H9 (cell line): Measurements from ENCODE around the gene SDR42E1. TPM values are rescaled to one million over a fixed set of nuclear protein-coding genes. Genes with fewer than 3 reads are reported as not detected.

Experiments used
- DNase-seq: peaks from one replicate; pipeline ENCODE4 v3.0.0-alpha.2; 2017
- H2AFZ ChIP-seq: one replicate; pipeline ENCODE4 v1.6.1; 2013; ENCODE audit warnings: mild to moderate bottlenecking, low read length, control low read depth, moderate library complexity
- H2AK5ac ChIP-seq: 2 replicates; pipeline ENCODE4 v1.6.1; 2013; ENCODE audit warnings: low read length, control low read depth, mixed read lengths; ENCODE audit not compliant: insufficient read length
- H2BK120ac ChIP-seq: one replicate; pipeline ENCODE4 v1.6.1; 2013; ENCODE audit warnings: low read depth, mild to moderate bottlenecking, low read length, control low read depth, inconsistent platforms; ENCODE audit not compliant: poor library complexity, severe bottlenecking
- H2BK12ac ChIP-seq: 2 replicates; pipeline ENCODE4 v1.6.1; 2013; ENCODE audit warnings: low read length, control low read depth, mixed read lengths, low read depth; ENCODE audit not compliant: insufficient read length
- H2BK15ac ChIP-seq: 2 replicates; pipeline ENCODE4 v1.6.1; 2013; ENCODE audit warnings: low read depth, low read length, control low read depth
- H2BK20ac ChIP-seq: one replicate; pipeline ENCODE4 v1.6.1; 2013; ENCODE audit warnings: low read depth, mild to moderate bottlenecking, low read length, control low read depth, inconsistent platforms; ENCODE audit not compliant: poor library complexity, severe bottlenecking
- H2BK5ac ChIP-seq: 2 replicates; pipeline ENCODE4 v1.6.1; 2013; ENCODE audit warnings: low read length, control low read depth, mixed read lengths; ENCODE audit not compliant: insufficient read length
- H3K14ac ChIP-seq: 2 replicates; pipeline ENCODE4 v1.6.1; 2013; ENCODE audit warnings: low read length, control low read depth; ENCODE audit not compliant: insufficient read depth
- H3K18ac ChIP-seq: 2 replicates; pipeline ENCODE4 v1.6.1; 2013; ENCODE audit warnings: low read depth, mild to moderate bottlenecking, mixed read lengths, low read length, control low read depth; ENCODE audit not compliant: insufficient read length
- H3K23ac ChIP-seq: 2 replicates; pipeline ENCODE4 v1.6.1; 2013; ENCODE audit warnings: low read length, control low read depth, mixed read lengths, low read depth; ENCODE audit not compliant: insufficient read length
- H3K23me2 ChIP-seq: 2 replicates; pipeline ENCODE4 v1.6.1; 2013; ENCODE audit warnings: low read depth, mild to moderate bottlenecking, mixed read lengths, low read length, control low read depth; ENCODE audit not compliant: insufficient read length, poor library complexity, severe bottlenecking
- H3K27ac ChIP-seq: 2 replicates; pipeline ENCODE4 v1.5.1; 2013; ENCODE audit warnings: low read length, control low read depth, mixed read lengths, low read depth; ENCODE audit not compliant: insufficient read length
- H3K27me3 ChIP-seq: 2 replicates; pipeline ENCODE4 v1.6.1; 2013; ENCODE audit warnings: low read length, control low read depth, inconsistent platforms; ENCODE audit not compliant: insufficient read depth
- H3K4ac ChIP-seq: 2 replicates; pipeline ENCODE4 v1.6.1; 2013; ENCODE audit warnings: low read depth, mild to moderate bottlenecking, control low read depth, inconsistent platforms, low read length, moderate library complexity
- H3K4me1 ChIP-seq: 2 replicates; pipeline ENCODE4 v1.6.1; 2013; ENCODE audit warnings: low read length, control low read depth, inconsistent platforms; ENCODE audit not compliant: insufficient read depth
- H3K4me2 ChIP-seq: 2 replicates; pipeline ENCODE4 v1.6.1; 2013; ENCODE audit warnings: low read length, control low read depth, mixed read lengths; ENCODE audit not compliant: insufficient read length, insufficient read depth
- H3K56ac ChIP-seq: 2 replicates; pipeline ENCODE4 v1.6.1; 2013; ENCODE audit warnings: low read depth, mild to moderate bottlenecking, mixed read lengths, low read length, control low read depth; ENCODE audit not compliant: insufficient read length
- H3K79me1 ChIP-seq: 2 replicates; pipeline ENCODE4 v1.6.1; 2013; ENCODE audit warnings: low read depth, mild to moderate bottlenecking, moderate library complexity, low read length, control low read depth, inconsistent platforms; ENCODE audit not compliant: insufficient read depth, poor library complexity, severe bottlenecking
- H3K79me2 ChIP-seq: 2 replicates; pipeline ENCODE4 v1.6.1; 2013; ENCODE audit warnings: low read length, control low read depth, inconsistent platforms; ENCODE audit not compliant: insufficient read depth
- H3K9ac ChIP-seq: 2 replicates; pipeline ENCODE4 v1.6.1; 2013; ENCODE audit warnings: low read length, control low read depth, mixed read lengths; ENCODE audit not compliant: insufficient read length; ENCODE audit errors: extremely low read depth
- H3K9me3 ChIP-seq: one replicate; pipeline ENCODE4 v1.6.1; 2013; ENCODE audit warnings: low read depth, low read length, inconsistent platforms; ENCODE audit not compliant: control insufficient read depth
- H3T11ph ChIP-seq: one replicate; pipeline ENCODE4 v1.6.1; 2013; ENCODE audit warnings: mild to moderate bottlenecking, low read length, control low read depth, inconsistent platforms
- H4K20me1 ChIP-seq: one replicate; pipeline ENCODE4 v1.6.1; 2013; ENCODE audit not compliant: control insufficient read depth, insufficient read length, insufficient read depth
- H4K5ac ChIP-seq: 2 replicates; pipeline ENCODE4 v1.6.1; 2013; ENCODE audit warnings: low read depth, mild to moderate bottlenecking, mixed read lengths, low read length, control low read depth; ENCODE audit not compliant: insufficient read length
- H4K8ac ChIP-seq: replicated peaks from 2 replicates; pipeline ENCODE4 v1.6.1; 2013; ENCODE audit warnings: low read length, control low read depth, mixed read lengths, low read depth; ENCODE audit not compliant: insufficient read length
- H4K91ac ChIP-seq: 2 replicates; pipeline ENCODE4 v1.6.1; 2013; ENCODE audit warnings: low read depth, mild to moderate bottlenecking, moderate library complexity, mixed read lengths, low read length, control low read depth; ENCODE audit not compliant: insufficient read length
- H3K27ac Mint-ChIP-seq, 3 experiments: 2 replicates in 2 of 3; 3 replicates in 1 of 3; pipeline ENCODE4 v1.8.0; 2020 to 2021; ENCODE audit warnings: mixed read lengths in 3 of 3, mild to moderate bottlenecking in 1 of 3, moderate library complexity in 1 of 3
- H3K27me3 Mint-ChIP-seq: 2 replicates; pipeline ENCODE4 v1.8.0; 2021; ENCODE audit warnings: low read depth, mild to moderate bottlenecking, moderate library complexity, mixed read lengths
- H3K36me3 Mint-ChIP-seq, 3 experiments: 2 replicates in 2 of 3; 3 replicates in 1 of 3; pipeline ENCODE4 v1.8.0; 2020 to 2021; ENCODE audit warnings: low read depth in 3 of 3, mixed read lengths in 3 of 3; ENCODE audit not compliant: insufficient read depth in 1 of 3
- H3K4me1 Mint-ChIP-seq, 2 experiments: 2 replicates each; pipeline ENCODE4 v1.8.0; 2020; ENCODE audit warnings: mixed read lengths in 2 of 2
- H3K4me3 Mint-ChIP-seq, 2 experiments: 2 replicates in 1 of 2; 3 replicates in 1 of 2; pipeline ENCODE4 v1.8.0; 2020 to 2021; ENCODE audit warnings: mild to moderate bottlenecking in 2 of 2, mixed read lengths in 2 of 2, moderate library complexity in 1 of 2
- H3K9me3 Mint-ChIP-seq, 2 experiments: 2 replicates in 1 of 2; 3 replicates in 1 of 2; pipeline ENCODE4 v1.8.0; 2020; ENCODE audit warnings: mild to moderate bottlenecking in 2 of 2, mixed read lengths in 2 of 2, moderate library complexity in 1 of 2
- WGBS: extraction: QIAGEN DNeasy Blood & Tissue Kit; methylation state at CpG from one replicate; pipeline ENCODE4 v1.1.7; 2013; ENCODE audit warnings: missing lambda C conversion rate, low lambda C conversion rate, mixed read lengths; ENCODE audit not compliant: insufficient read length; ENCODE audit errors: extremely low coverage; 5-methylcytosine and 5-hydroxymethylcytosine counted together
- total RNA-seq: library from RNA; stranded (reverse); gene quantifications from 2 replicates; pipeline ENCODE4 v1.2.1, GENCODE V29; 2021
- TF ChIP-seq, protein P1 (sequence below): fragments of 200-600 bp; sonication (generic); conservative IDR thresholded peaks from 3 replicates; pipeline ENCODE4 v1.8.0; 2021; ENCODE audit warnings: antibody characterized with exemption, mild to moderate bottlenecking

The SDR42E1 gene
- total RNA-seq, 1 experiment from 2014 or later: not detected

DNA sequence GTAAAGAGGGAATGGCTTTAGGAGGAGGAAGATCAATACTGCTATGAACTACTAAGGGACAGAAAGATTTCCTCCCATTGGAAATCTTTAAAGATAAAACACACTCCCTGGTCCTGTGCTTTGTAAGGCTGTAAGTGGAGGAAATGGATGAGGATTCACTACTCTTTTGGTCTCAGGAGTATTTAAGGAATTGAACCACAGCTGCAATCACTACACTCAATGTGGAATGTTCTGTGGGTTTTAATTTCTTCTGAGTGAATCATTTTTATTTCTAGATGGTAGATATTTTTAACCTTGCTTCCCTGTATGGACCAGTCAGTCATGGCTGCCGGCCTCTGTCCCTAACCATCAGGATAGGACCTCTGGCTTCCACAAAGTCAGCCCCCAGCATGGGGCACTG is 65.6 kb downstream of the SDR42E1 start:
- no peak for DNase-seq
- Histone ChIP-seq H3K27me3 (no peaks in the 10 kb centered on the region), H3K27ac (no peak overlapping the region), H2BK12ac (no peak overlapping the region), H3K9ac (no peak overlapping the region), H3K4me1 (peaks cover 9% of the 10 kb centered on the region; the same call in 1 of the 2 replicates), H3K23ac (no peak overlapping the region), H3K4me2 (no peak overlapping the region), H3T11ph (no peak overlapping the region), H2BK5ac (no peak overlapping the region), H4K20me1 (no peaks in the 10 kb centered on the region), H2BK15ac (no peak overlapping the region), H2AFZ (no peak overlapping the region), H3K18ac (no peak overlapping the region), H3K9me3 (no peaks in the 10 kb centered on the region), H4K91ac (no peak overlapping the region), H3K79me2 (no peaks in the 10 kb centered on the region), H3K23me2 (no peaks in the 10 kb centered on the region), H3K4ac (no peak overlapping the region), H2BK20ac (no peak overlapping the region), H2BK120ac (no peak overlapping the region), H4K8ac (no peak overlapping the region), H3K14ac (no peak overlapping the region), H4K5ac (no peak overlapping the region), H2AK5ac (no peak overlapping the region), H3K56ac (no peak overlapping the region), H3K79me1 (no peaks in the 10 kb centered on the region)
- peaks cover 35 to 36% of the 10 kb centered on the region in 2 experiments for H3K4me1 Mint-ChIP-seq
- peaks cover 0 to 5% (median 3%) of the 10 kb centered on the region in 3 experiments; a peak in 1 of 7 replicates for H3K36me3 Mint-ChIP-seq
- no peaks in the 10 kb centered on the region; a peak in 1 of 5 replicates for H3K9me3 Mint-ChIP-seq
- H3K27ac Mint-ChIP-seq: no peak overlapping the region
- TF ChIP-seq, protein P1, sequence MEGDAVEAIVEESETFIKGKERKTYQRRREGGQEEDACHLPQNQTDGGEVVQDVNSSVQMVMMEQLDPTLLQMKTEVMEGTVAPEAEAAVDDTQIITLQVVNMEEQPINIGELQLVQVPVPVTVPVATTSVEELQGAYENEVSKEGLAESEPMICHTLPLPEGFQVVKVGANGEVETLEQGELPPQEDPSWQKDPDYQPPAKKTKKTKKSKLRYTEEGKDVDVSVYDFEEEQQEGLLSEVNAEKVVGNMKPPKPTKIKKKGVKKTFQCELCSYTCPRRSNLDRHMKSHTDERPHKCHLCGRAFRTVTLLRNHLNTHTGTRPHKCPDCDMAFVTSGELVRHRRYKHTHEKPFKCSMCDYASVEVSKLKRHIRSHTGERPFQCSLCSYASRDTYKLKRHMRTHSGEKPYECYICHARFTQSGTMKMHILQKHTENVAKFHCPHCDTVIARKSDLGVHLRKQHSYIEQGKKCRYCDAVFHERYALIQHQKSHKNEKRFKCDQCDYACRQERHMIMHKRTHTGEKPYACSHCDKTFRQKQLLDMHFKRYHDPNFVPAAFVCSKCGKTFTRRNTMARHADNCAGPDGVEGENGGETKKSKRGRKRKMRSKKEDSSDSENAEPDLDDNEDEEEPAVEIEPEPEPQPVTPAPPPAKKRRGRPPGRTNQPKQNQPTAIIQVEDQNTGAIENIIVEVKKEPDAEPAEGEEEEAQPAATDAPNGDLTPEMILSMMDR: no peak
- H3K27me3 Mint-ChIP-seq: peaks cover 20% of the 10 kb centered on the region
- no peak overlapping the region for H3K4me3 Mint-ChIP-seq
- no CpG with 5 or more reads among the region's 1 CpG for WGBS
